ENCODE results near the gene FRS3.

The FRS3 gene

GRCh38 chr6:41728073-41728936 lies 51.4 kb downstream of the FRS3 start:
- no peak for DNase-seq (ENCODE audit: low read depth)

GRCh38 chr6:41727705-41728072 lies 52.0 kb downstream of the FRS3 start:
- DNase-seq (ENCODE audit: low read depth): no peak

- DNase-seq (ENCODE audit: low read depth): no peak
Observed at GRCh38 chr6:41726876-41727275, 52.8 kb downstream of the FRS3 start.

- DNase-seq (ENCODE audit: low read depth): no peak
Observed at GRCh38 chr6:41724586-41725501, 54.9 kb downstream of the FRS3 start.

GRCh38 chr6:41724228-41724580 lies 55.5 kb downstream of the FRS3 start:
- DNase-seq (ENCODE audit: low read depth): no peak

- DNase-seq (ENCODE audit: low read depth): no peak
Observed at GRCh38 chr6:41723530-41724227, 56.0 kb downstream of the FRS3 start.

GRCh38 chr6:41722969-41723529 lies 56.7 kb downstream of the FRS3 start:
- no peak for DNase-seq (ENCODE audit: low read depth)

- DNase-seq (ENCODE audit: low read depth): no peak
Observed at GRCh38 chr6:41721414-41721813, 58.3 kb downstream of the FRS3 start.

- DNase-seq (ENCODE audit: low read depth): no peak
Observed at GRCh38 chr6:41720783-41721182, 58.9 kb downstream of the FRS3 start.

GRCh38 chr6:41720262-41720620 lies 59.5 kb downstream of the FRS3 start:
- no peak for DNase-seq (ENCODE audit: low read depth)

All from activated T-cell treated with anti-CD3 and anti-CD28 coated beads for 48 hours (primary cell).